Fibroblast of lung (primary cell): ENCODE measurements around the gene STK4.

ENCODE experiments used
- EZH2 ChIP-seq: IDR thresholded peaks from 2 replicates; pipeline ENCODE4 v1.5.1; 2012; ENCODE audit warnings: low read length, control low read depth, mild to moderate bottlenecking; ENCODE audit errors: missing control alignments
- TF ChIP-seq, protein P1 (sequence below), 2 donors: IDR thresholded peaks in 1 of 2; conservative IDR thresholded peaks in 1 of 2; 1 replicate in 1 of 2; 2 replicates in 1 of 2; pipeline ENCODE4 v1.5.1; 2011 to 2012; ENCODE audit warnings: low read length in 2 of 2, control low read depth in 1 of 2, inconsistent platforms in 1 of 2, low read depth in 1 of 2, mild to moderate bottlenecking in 1 of 2

DNA sequence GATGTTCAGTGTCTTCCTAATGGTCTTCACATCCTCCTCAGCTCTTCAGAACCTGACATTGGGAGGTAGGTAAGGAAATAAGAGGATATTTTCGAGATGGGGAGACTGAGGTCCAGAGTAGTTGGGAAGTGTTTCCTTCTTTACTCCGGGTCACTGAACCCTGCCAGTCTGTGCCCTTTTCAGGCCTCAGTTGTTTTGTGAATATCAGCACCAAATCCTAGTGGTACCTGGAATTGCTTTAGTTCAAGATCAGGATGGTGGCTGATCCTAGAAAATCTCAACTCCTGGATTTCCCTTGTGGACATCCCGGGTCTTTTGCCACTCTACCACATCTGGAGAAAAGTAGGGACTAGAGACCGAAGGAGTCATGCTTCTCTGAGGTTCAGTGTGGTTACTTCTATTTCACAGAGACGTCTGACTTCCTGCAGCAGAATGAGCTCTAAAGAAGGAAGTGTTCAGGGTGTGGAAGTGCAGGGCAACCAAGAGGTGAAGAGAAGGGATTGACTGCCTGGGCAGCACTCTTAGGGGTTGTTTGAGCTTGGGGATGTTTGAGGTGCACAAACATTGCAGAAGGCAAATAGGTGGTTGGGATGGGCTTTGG, 995 bp downstream of the STK4 start:
- TF ChIP-seq, protein P1, sequence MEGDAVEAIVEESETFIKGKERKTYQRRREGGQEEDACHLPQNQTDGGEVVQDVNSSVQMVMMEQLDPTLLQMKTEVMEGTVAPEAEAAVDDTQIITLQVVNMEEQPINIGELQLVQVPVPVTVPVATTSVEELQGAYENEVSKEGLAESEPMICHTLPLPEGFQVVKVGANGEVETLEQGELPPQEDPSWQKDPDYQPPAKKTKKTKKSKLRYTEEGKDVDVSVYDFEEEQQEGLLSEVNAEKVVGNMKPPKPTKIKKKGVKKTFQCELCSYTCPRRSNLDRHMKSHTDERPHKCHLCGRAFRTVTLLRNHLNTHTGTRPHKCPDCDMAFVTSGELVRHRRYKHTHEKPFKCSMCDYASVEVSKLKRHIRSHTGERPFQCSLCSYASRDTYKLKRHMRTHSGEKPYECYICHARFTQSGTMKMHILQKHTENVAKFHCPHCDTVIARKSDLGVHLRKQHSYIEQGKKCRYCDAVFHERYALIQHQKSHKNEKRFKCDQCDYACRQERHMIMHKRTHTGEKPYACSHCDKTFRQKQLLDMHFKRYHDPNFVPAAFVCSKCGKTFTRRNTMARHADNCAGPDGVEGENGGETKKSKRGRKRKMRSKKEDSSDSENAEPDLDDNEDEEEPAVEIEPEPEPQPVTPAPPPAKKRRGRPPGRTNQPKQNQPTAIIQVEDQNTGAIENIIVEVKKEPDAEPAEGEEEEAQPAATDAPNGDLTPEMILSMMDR (conservative IDR thresholded peaks at IDR 0.05 in 1 of 2, IDR thresholded peaks at IDR 0.05 in 1 of 2; ENCODE audit: low read depth in 1 of 2, low read length in 2 of 2), result no peak
- no peak for TF ChIP-seq EZH2
